ENCODE data around the gene SLC6A7.

- TF ChIP-seq MAX (IDR thresholded peaks at IDR 0.05; ENCODE audit: low read depth) (no peak), CTCF (IDR thresholded peaks at IDR 0.05) (no peak), ELF1 (IDR thresholded peaks at IDR 0.05) (no peak), POLR2AphosphoS5 (IDR thresholded peaks at IDR 0.05; ENCODE audit: low read depth, low read length) (no peak), EP300 (IDR thresholded peaks at IDR 0.05; ENCODE audit: borderline replicate concordance in 1 of 2, low read depth in 1 of 2, low read length in 1 of 2) (no peak), RFX5 (IDR thresholded peaks at IDR 0.05; ENCODE audit: low read length) (no peak), NRF1 (IDR thresholded peaks at IDR 0.05; ENCODE audit: low read depth, low read length) (no peak), PBX3 (IDR thresholded peaks at IDR 0.05) (no peak)
Measured at GRCh38 chr5:150208187-150209098, 18.6 kb downstream of the SLC6A7 start.
